A549 (cell line): Measurements from ENCODE around the gene TYK2.

Experiments
- CHD2 ChIP-seq: fragments of 150-350 bp; IDR thresholded peaks from 2 replicates; pipeline ENCODE4 v1.6.1; 2014; ENCODE audit warnings: low read length; ENCODE audit not compliant: partially characterized antibody
- EP300 ChIP-seq, 2 experiments: fragments of >200 bp; sonication (Bioruptor Twin); formaldehyde crosslinking; IDR thresholded peaks; 2 replicates in 1 of 2; 3 replicates in 1 of 2; pipeline ENCODE4 v1.6.1; 2016 to 2017
- MAFK ChIP-seq: fragments of 450-650 bp; IDR thresholded peaks from 2 replicates; pipeline ENCODE4 v1.6.1; 2014; ENCODE audit not compliant: partially characterized antibody
- RCOR1 ChIP-seq: fragments of 150-350 bp; IDR thresholded peaks from 2 replicates; pipeline ENCODE4 v1.6.1; 2014; ENCODE audit warnings: antibody characterized with exemption, low read length, low read depth

DNA sequence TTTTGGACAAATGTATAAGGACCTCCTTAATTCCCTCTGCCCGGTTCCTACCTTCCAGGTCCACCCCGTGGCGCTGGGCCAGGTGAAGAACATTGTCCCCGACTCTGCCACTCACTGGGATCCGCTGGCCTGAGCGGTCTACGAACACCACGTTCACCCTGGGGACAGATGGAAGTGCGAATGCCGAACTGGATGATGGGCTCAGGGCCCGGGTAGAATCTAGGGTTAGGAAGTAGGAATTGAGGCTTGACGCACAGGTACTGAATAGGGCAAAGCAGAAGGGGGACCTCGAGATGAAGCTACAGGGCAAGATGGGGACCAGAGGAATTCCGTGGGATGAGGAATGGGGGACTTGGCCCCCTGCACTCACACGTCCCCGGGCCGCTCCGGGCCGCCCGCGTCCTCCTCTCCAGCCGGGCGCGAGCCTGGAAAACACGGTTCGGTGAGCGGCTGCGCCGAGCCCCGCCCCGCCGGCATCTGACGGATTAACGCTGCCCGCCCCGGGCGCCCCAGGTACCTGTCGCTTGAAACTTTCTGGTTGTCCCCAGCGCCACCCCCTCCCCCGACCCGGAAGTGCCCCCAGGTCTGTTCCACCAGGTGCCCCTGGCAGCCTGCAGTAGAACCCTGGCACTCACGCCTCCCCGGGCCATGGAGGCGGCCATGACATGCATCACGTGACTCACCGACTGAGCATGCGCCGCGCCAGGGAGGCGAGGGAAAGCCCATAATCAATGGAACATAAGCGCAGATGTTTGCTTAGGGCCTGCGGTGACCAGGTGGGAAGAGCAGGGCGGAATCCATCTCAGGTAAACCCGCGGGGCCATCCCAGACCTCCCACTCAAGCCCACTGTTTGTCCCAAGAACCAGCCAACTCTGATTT is 64.8 kb downstream of the TYK2 start, which contains the start of gene FDX2:
- TF ChIP-seq MAFK (no peak), CHD2 (no peak), RCOR1 (no peak), EP300 (IDR thresholded peaks at IDR 0.05) (no peak)
